ENCODE measurements around the gene CRISPLD2.
"Not testable (repeated sequence)": the region's sequence is repeated elsewhere in the genome, so short reads cannot be mapped to it uniquely, and the experiment has no call there.

Gene CRISPLD2

GRCh38 chr16:84843149-84844048 lies 23.6 kb downstream of the CRISPLD2 start:
- peak; percentile 26 for DNase-seq

DNA sequence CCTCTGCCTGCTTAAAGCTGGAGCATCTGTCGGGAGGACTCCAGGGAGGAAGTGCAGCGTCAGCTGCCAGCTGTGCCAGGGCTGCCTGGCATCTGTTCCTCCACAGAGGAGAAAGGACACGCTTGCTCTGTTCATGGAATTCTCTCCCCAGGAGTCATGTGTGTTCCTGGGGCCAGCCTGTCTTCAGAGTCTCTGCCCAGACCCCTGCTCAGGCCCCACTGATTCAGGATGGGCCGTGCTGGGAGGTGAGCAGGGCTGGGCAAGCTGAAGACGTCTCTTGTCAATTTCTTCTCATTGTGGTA lies 24.2 kb downstream of the CRISPLD2 start:
- DNase-seq: peak; percentile 31

DNA sequence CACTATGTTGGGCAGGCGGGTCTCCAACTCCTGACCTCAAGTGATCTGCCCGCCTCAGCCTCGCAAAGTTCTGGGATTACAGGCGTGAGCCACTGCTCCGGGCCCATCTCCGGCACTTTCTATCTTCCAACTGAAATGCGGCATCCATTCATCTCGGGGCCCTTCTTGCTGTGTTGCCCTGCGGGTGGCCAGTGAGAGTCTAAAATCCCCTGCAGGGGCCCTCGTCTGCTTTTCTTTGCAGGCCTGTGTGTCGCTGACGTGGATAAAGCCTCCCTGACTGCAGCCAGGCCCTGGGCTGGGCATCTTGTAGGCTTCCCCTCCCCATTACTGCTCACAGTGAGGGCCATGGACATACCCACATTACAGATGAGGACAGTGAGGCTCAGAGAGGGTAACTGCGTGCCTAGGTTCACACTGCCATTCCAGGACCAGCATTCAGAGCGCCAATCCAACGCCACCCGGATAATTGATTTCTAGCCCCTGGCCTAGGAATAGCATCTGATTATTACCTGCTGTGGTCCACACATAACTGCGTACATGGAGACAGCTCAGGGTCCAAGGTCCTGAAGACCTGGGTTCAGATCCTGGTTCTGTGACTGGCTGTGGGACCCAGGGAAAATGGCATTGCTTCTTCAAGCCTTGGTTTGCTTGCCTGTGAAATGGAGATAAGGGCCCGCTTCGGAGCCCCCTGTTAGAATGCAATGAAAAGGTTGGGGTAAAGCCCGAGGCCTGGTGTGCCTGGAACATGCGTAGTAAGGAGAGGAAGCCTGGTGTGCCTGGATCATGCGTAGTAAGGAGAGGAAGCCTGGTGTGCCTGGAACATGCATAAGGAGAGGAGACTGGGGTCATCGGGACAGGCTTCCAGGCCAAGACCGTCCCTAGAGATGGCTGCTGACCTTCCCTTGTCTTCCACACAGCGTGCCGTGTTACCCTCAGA lies 25.0 kb downstream of the CRISPLD2 start:
- peak; percentile 38 for DNase-seq

GRCh38 chr16:84845496-84846002 lies 25.8 kb downstream of the CRISPLD2 start:
- peak; percentile 32 for DNase-seq

- DNase-seq: peak; percentile 8
These were observed 28.0 kb downstream of the CRISPLD2 start for GRCh38 chr16:84847564-84848355.

GRCh38 chr16:84848986-84849634 lies 29.3 kb downstream of the CRISPLD2 start:
- DNase-seq: peak; percentile 17

DNA sequence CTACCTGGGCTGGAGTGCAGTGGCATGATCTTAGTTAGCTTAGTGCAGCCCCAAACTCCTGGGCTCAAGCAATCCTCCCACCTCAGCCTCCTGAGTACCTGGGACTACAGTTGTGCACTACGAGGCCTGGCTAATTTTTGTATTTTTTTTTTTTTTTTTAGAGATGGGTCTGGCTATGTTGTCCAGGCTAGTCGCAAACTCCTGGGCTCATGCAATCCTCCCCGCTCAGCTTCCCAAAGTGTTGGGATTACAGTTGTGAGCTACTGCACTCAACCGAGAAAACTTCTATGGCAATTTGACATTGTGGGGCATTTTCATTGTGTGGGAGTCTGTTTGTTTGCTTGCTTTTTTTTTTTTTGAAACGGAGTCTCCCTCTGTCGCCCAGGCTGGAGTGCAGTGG lies 30.0 kb downstream of the CRISPLD2 start:
- no peak for DNase-seq

DNA sequence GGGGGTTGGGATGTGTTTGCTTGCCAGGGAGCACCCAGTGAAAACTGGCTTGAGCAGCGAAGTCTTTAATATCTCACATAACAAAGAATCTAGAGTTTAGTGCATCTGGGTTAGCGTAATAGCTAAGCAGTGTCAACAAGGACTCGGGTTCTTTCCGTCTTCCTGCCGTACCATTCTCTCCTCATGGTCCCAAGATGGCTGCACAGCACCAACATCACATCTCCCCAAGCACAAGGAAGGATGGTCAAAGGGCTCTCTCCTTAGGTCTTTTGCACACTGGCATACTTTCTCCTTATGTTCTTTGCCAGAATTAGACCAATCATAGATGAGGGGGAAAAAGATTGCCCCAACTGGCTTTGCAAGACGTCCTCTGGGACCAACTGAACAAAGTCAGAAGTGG lies 30.9 kb downstream of the CRISPLD2 start:
- no peak for DNase-seq

DNA sequence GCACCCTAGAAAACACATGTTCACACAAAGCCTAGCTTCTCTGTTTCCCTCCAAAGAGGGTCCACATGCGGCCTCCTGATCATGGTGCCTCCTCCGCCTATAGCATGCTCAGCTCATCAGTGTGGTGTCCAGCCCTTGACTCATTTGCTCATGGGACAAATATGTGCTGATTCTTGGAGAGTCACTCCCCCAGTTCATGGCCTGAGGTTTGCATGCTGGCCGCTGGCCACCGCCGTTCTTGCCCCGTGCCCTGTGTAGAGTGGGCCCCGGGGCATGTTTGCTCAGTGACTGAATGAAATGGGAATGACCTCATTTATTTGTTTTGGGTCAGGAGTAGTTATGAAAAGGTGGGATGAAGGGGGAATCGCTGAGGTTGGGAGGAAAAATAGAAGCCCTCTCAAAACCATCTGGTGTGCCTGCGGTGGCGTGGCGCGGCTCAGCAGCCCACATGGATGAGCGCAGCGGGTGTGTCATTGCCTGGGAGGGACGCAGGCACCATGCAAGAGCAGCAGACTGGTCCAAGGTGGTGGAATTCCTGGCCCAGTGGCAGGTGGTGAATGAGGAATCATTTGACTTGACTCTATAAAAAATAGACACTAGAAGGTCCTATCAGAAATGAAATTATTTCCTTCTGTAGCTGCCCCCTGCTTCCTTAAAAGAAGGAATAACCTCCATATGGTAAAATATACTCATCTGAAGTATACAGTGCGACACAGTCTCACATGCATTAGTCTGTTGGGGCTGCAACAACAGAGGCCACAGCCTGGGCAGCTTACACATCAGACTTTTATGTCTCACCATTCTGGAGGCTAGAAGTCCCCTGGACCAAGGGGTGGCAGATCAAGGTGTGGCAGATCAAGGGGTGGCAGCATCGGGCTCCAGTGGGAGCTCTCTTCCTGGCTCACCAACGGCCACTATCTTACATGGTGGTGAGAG lies 31.7 kb downstream of the CRISPLD2 start:
- peak; percentile 28 for DNase-seq

GRCh38 chr16:84853534-84853933 lies 33.7 kb downstream of the CRISPLD2 start:
- no peak for DNase-seq

DNA sequence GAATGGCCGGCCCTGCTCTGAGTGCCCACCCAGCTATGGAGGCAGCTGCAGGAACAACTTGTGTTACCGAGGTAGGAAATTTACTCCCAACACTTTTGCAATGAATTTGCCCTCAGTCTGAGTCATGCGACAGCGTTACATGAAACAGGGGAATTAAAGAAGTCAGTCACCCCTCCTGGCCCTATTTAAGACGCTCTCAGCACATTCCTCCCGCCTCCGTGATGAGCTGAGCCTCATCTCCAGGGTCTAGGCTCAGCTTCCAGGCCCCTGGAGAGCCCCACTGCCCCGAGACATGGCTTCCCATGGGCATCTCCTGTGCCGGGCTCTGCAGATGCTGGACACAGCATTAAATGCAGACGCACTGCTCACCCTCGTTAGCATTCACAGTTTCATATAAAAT lies 35.0 kb downstream of the CRISPLD2 start:
- DNase-seq: no peak

- not testable (repeated sequence) for DNase-seq
These were observed 35.8 kb downstream of the CRISPLD2 start for GRCh38 chr16:84855435-84856202.

DNA sequence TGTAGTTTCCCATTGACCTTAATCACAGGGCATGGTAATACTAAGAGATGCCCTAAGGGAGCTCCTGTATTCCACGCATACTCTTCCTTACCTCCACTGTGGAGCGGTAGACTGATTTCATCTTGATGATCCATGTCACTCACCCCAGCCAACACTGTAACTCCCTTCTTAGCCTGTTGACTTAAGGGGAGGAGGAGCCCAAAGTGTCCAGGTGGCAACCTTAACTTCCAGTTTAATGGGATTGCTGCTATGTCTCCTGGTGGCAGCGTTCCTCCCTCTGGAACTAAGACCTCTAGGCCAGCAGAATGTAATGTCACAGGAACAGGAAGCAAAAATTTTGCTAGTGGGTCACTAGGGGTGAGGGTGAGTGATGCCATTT lies 36.4 kb downstream of the CRISPLD2 start:
- DNase-seq: not testable (repeated sequence)

GRCh38 chr16:84856811-84857210 lies 37.0 kb downstream of the CRISPLD2 start:
- not testable (repeated sequence) for DNase-seq

DNA sequence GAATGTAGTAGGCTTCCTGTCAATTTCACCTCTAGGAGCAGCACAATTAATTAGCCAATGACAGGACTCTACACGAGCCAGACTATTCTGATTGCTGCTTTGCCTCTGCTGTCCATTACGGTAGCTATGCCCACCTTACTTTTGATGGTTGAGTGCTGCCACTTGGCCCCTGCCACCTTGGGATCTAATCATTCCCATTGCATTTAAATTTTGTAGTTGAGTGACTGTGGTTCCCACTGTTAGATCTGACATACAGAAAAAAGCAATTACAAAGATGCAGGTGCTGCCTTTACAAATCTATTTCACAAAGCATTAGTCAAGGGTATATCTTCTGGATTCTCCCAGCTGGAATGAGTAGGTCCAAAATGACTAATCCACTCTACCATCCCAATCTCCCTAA lies 39.9 kb downstream of the CRISPLD2 start:
- DNase-seq: no peak

DNA sequence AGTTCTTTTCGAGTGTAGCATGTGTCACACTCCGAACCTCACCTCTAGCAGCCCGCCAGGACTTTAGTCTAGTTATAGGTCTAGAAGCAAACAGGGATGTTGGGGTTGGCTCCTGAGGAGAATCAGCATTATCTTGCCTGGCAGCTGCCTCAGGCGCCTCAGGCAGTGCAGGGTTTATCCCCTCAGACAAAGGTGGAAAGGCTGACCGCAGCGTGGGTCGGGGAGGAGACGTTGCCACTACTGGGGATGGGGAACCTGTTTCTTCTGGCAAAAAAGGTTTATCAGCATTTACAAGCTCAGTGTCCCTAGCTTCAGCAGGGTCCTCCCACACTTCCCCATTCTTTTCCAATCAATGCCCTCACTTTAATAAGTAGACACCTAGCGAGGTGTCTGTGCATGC lies 40.6 kb downstream of the CRISPLD2 start:
- no peak for DNase-seq

GRCh38 chr16:84861671-84862070 lies 41.9 kb downstream of the CRISPLD2 start:
- no peak for DNase-seq

GRCh38 chr16:84862804-84863480 lies 43.2 kb downstream of the CRISPLD2 start:
- DNase-seq: peak; percentile 2

DNA sequence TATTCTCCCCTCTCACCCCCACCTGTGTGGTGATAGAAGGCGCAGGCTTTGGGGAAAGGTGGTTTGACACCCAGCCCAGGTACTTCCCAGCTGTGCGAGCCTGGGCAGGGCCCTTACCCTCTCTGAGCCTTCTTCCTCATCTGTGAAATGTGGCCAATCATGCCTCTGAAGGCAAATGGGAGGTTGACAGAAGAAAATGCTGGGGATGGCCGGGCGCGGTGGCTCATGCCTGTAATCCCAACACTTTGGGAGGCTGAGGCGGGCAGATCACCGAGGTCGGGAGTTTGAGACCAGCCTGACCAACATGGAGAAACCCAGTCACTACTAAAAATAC lies 43.7 kb downstream of the CRISPLD2 start:
- DNase-seq: no peak

All from 8988T (cell line).